ENCODE measurements around the gene ELN. TPM values are rescaled to one million over a fixed set of nuclear protein-coding genes. Genes with fewer than 3 reads are reported as not detected.

ELN gene
- polyA plus RNA-seq, 1 experiment: 2.1 TPM

DNA sequence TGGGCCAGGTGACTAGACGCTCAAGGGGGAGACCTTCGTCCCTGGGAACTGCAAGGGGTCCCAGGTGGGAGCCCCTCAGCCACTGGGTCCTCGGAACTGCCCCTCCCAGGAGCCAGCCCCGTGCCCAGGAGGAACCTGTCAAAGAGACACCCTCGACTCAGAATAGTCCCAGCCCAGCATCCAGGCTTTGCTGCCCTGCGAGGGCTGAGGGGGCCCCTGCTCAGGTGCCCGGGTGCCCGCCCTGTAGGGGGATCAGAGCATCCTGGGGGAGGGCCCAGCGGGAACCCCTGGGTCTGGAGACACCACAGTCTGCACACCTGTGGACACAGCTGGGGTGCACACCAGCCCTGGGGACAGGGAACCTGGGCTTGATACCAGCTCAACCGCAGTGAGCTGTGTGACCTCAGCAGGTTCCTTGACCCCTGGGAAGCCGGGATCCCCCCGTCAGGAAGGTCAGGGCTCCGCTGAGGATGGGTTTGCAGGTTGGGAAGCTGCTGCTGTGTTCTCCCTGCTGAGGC is 407 bp downstream of the ELN start:
- ChIA-PET CTCF (interaction anchor here (2.9 kb wide), 1 partner anchor 164 kb away, joined by 38 read pairs; no protein-coding TSS in a partner anchor), POLR2A (no interaction called here)
- H3K27ac ChIP-seq (ENCODE audit: low read depth, low read length): no peak overlapping the region

DNA sequence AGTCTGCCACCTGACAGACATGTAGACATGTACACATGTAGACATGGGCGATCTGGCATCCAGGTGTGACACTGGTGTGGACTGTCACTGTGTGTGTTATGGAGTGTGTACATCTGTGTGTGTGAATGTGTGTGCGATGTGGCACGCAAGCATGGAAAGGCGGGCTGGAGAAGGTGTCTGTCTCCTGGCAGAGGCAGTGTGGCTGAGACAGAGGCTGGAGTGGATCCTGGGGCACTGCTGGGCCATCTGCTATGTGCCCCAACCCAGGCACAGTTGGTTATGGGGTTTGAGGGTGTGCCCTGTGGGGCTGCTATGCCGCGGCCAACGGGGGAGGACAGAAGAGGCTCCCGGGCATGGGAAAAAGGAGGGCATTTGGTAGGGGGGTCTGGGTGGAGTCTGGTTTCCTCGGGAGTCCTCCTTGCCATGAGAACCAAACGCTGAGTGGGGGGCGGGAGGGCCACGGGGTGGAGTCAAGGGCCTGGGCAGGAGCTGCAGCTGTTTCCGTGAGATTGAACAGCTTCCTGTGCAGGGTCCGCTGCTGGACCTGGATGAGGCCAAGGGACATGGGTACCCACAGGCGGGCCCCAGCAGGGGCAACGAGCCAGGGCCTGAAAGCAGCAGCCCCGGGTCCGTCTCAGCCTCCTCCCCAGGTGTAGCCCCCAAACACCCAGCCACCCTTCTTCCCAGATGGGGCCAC is 1.3 kb downstream of the ELN start:
- DNase-seq (ENCODE audit: low read depth, low spot score): no peak
- POLR2A ChIA-PET: no interaction called here
- CTCF ChIA-PET: interaction anchor here (1.1 kb wide), 1 partner anchor 175 kb away, joined by 3 read pairs; no protein-coding TSS in a partner anchor
- Histone ChIP-seq H3K4me3 (ENCODE audit: low read depth, low read length) (no peak overlapping the region), H3K27ac (ENCODE audit: low read depth, low read length) (no peak overlapping the region), H3K27me3 (ENCODE audit: control insufficient read depth, insufficient read depth, low read length) (peaks cover 15% of the 10 kb centered on the region), H3K9me3 (ENCODE audit: control insufficient read depth, insufficient read depth, low read length) (no peaks in the 10 kb centered on the region; the same call in 1 of the 2 replicates)
- TF ChIP-seq, protein P1, sequence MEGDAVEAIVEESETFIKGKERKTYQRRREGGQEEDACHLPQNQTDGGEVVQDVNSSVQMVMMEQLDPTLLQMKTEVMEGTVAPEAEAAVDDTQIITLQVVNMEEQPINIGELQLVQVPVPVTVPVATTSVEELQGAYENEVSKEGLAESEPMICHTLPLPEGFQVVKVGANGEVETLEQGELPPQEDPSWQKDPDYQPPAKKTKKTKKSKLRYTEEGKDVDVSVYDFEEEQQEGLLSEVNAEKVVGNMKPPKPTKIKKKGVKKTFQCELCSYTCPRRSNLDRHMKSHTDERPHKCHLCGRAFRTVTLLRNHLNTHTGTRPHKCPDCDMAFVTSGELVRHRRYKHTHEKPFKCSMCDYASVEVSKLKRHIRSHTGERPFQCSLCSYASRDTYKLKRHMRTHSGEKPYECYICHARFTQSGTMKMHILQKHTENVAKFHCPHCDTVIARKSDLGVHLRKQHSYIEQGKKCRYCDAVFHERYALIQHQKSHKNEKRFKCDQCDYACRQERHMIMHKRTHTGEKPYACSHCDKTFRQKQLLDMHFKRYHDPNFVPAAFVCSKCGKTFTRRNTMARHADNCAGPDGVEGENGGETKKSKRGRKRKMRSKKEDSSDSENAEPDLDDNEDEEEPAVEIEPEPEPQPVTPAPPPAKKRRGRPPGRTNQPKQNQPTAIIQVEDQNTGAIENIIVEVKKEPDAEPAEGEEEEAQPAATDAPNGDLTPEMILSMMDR (IDR thresholded peaks at IDR 0.05; ENCODE audit: low read depth, low read length): no peak

More for the DNA sequence above, 407 bp downstream of the ELN start:
- DNase-seq (ENCODE audit: low read depth, low spot score): no peak
- TF ChIP-seq, protein P1 (IDR thresholded peaks at IDR 0.05; ENCODE audit: low read depth, low read length): no peak
- Histone ChIP-seq H3K9me3 (ENCODE audit: control insufficient read depth, insufficient read depth, low read length) (no peaks in the 10 kb centered on the region; the same call in 1 of the 2 replicates), H3K4me3 (ENCODE audit: low read depth, low read length) (peak overlapping the region; percentile 17), H3K27me3 (ENCODE audit: control insufficient read depth, insufficient read depth, low read length) (peaks cover 15% of the 10 kb centered on the region)

DNA sequence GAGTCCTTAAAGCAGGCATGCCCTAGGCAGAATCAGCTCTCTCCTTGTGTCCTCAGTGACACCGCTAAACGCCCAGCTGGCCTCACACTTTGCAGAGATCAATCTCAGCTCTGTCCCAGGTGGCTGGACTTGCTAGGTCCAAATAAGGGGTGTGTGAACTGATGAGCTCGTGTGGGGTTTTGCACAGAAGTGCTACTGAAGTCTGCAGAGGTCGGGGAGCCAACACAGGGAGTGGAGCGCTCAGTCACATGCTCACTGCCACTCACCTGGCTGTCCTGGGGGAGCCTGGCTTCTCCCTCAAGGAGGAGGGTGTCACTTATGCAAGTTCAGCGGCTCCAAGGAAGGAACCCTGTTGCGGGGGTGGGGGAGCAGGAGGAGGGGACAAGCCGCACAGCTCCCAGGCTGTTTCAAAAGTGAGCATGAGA is 2.0 kb downstream of the ELN start:
- no peaks in the 10 kb centered on the region; the same call in 1 of the 2 replicates for H3K9me3 ChIP-seq (ENCODE audit: control insufficient read depth, insufficient read depth, low read length)
- no peak overlapping the region for H3K27ac ChIP-seq (ENCODE audit: low read depth, low read length)
- POLR2A ChIA-PET: interaction anchor here (0.7 kb wide), 1 partner anchor 31 kb away, joined by 10 read pairs; no protein-coding TSS in a partner anchor
- peaks cover 15% of the 10 kb centered on the region for H3K27me3 ChIP-seq (ENCODE audit: control insufficient read depth, insufficient read depth, low read length)
- CTCF ChIA-PET: interaction anchor here (1.1 kb wide), 1 partner anchor 175 kb away, joined by 3 read pairs; no protein-coding TSS in a partner anchor
- H3K4me3 ChIP-seq (ENCODE audit: low read depth, low read length): no peak overlapping the region
- TF ChIP-seq, protein P1 (IDR thresholded peaks at IDR 0.05; ENCODE audit: low read depth, low read length): no peak
- no peak for DNase-seq (ENCODE audit: low read depth, low spot score)

DNA sequence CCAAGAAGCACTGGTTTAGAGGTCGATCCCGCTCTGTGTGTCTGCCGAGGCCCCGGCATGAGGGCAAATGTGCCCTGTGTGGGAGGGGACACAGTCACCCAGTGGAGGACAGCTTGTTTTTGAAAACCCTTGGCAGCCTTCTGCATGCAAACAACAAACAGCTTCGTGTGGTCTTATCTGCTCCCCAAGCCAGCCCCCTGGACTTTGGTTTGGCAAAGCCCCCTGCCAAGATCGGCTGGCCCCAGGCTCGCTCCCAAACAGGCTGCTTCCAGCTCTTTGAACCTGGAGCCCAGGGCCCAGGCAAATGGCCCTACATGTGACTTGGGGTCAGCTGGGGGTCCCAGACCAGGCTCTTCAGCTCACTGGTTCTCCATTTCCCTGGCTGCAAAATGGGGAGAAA is 2.9 kb downstream of the ELN start:
- H3K27me3 ChIP-seq (ENCODE audit: control insufficient read depth, insufficient read depth, low read length): peaks cover 15% of the 10 kb centered on the region
- no peak overlapping the region for H3K4me3 ChIP-seq (ENCODE audit: low read depth, low read length)
- H3K27ac ChIP-seq (ENCODE audit: low read depth, low read length): no peak overlapping the region
- TF ChIP-seq, protein P1 (IDR thresholded peaks at IDR 0.05; ENCODE audit: low read depth, low read length): no peak
- no peak for DNase-seq (ENCODE audit: low read depth, low spot score)
- CTCF ChIA-PET: interaction anchor here (0.9 to 1.2 kb wide), 2 partner anchors 9 to 124 kb away, joined by 3 to 4 read pairs; no protein-coding TSS in a partner anchor
- no peaks in the 10 kb centered on the region; the same call in 1 of the 2 replicates for H3K9me3 ChIP-seq (ENCODE audit: control insufficient read depth, insufficient read depth, low read length)
- POLR2A ChIA-PET: no interaction called here
